ENCODE measurements around the gene PPP1R26.
"Not testable (repeated sequence)": the region's sequence is repeated elsewhere in the genome, so short reads cannot be mapped to it uniquely, and the experiment has no call there.

GRCh38 chr9:135438581-135439232 is 40.9 kb upstream of the PPP1R26 start:
- TF ChIP-seq EP300 (IDR thresholded peaks at IDR 0.05; ENCODE audit: low read depth); CTCF (IDR thresholded peaks at IDR 0.05); POLR2A (IDR thresholded peaks at IDR 0.05); POLR2AphosphoS5 (IDR thresholded peaks at IDR 0.05): not testable (repeated sequence)
